ENCODE data around the gene IGF1R. TPM values are rescaled to one million over a fixed set of nuclear protein-coding genes. Genes with fewer than 3 reads are reported as not detected.

The IGF1R gene
- total and polyA plus RNA-seq, 2 of the 13 experiments (the other 11 are each of a cell fraction or from before 2014, with no cell fraction given), result 15.9 to 18.4 TPM

- no peaks in the 10 kb centered on the region for H3K27me3 ChIP-seq (ENCODE audit: control insufficient read depth in 1 of 2, insufficient read depth in 2 of 2, low read length in 2 of 2)
- no peak overlapping the region for H2AFZ ChIP-seq (ENCODE audit: low read length)
- intact Hi-C loops (cut with micrococcal nuclease; ENCODE audit: unreplicated experiment), result no loop called here
- 95% methylated on average over 4 of the region's 4 CpGs for WGBS (ENCODE audit: low lambda C conversion rate)
- no peaks in the 10 kb centered on the region for H4K20me1 ChIP-seq (ENCODE audit: insufficient read depth, low read length)
- no peaks in the 10 kb centered on the region for H3K9me3 ChIP-seq (ENCODE audit: low read length)
- no peak for TF ChIP-seq ZNF644 (CRISPR knock-in tag; IDR thresholded peaks at IDR 0.05; ENCODE audit: low read depth)
- no peak for TF ChIP-seq ZNF329 (CRISPR knock-in tag; IDR thresholded peaks at IDR 0.05; ENCODE audit: low read depth)
- no peak for TF ChIP-seq ZSCAN9 (CRISPR knock-in tag; IDR thresholded peaks at IDR 0.05; ENCODE audit: borderline replicate concordance)
- no peak for TF ChIP-seq CEBPB (IDR thresholded peaks at IDR 0.05; ENCODE audit: borderline replicate concordance, low read depth, low read length)
- TF ChIP-seq CENPBD1 (CRISPR knock-in tag; IDR thresholded peaks at IDR 0.05; ENCODE audit: borderline replicate concordance, low read depth), result no peak
- no peak for TF ChIP-seq SATB2 (CRISPR knock-in tag; IDR thresholded peaks at IDR 0.05)
- no peak for TF ChIP-seq AKAP8 (CRISPR knock-in tag; IDR thresholded peaks at IDR 0.05)
- no peak for TF ChIP-seq CSRNP1 (CRISPR knock-in tag; IDR thresholded peaks at IDR 0.05)
- TF ChIP-seq NR2F1 (CRISPR knock-in tag; IDR thresholded peaks at IDR 0.05), result no peak
- ChIA-PET CTCF (ENCODE audit: low intra/inter-chr PET ratio, low total read pairs) (no interaction called here), POLR2A (no interaction called here)
- no TSS peak for BruUV-seq (replicated peaks)
- H3K79me2 ChIP-seq (ENCODE audit: insufficient read depth, low read length), result no peaks in the 10 kb centered on the region
- H3K4me2 ChIP-seq (ENCODE audit: low read depth, low read length), result no peak overlapping the region
- H3K36me3 ChIP-seq (replicated peaks in 1 of 2; ENCODE audit: control insufficient read depth in 1 of 2, insufficient read depth in 2 of 2, low read length in 2 of 2), result peaks cover 19 to 79% of the 10 kb centered on the region in 2 experiments
- no peak overlapping the region for H3K27ac ChIP-seq (ENCODE audit: extremely low read length, insufficient read depth, low read length)
- no peak overlapping the region for H3K4me3 ChIP-seq (replicated peaks in 1 of 3; ENCODE audit: insufficient read depth in 1 of 3, low read depth in 2 of 3, low read length in 3 of 3)
- FAIRE-seq, result no peak
- no peak for DNase-seq (ENCODE audit: low spot score)
- H3K9ac ChIP-seq (ENCODE audit: insufficient read depth, low read depth, low read length), result no peak overlapping the region
- ATAC-seq, result no peak
- in situ Hi-C loops (cut with HindIII; ENCODE audit: extremely low pct_ligation_motif_present, low pct_unique_long_range_greater_than_20kb), result no loop called here
- peaks cover 27% of the 10 kb centered on the region for H3K4me1 ChIP-seq (ENCODE audit: insufficient read depth, low read length)
These were observed 289.7 kb downstream of the IGF1R start for GRCh38 chr15:98938105-98938417.
